CD4-positive, alpha-beta T cell treated with Interleukin-2 at 100 ng/mL for 4 hours (primary cell): ENCODE measurements around the gene POLQ.
"Not testable (repeated sequence)": the region's sequence is repeated elsewhere in the genome, so short reads cannot be mapped to it uniquely, and the experiment has no call there.

ENCODE experiments used
- DNase-seq: peaks from one replicate; pipeline ENCODE4 v3.0.0-alpha.2; 2020; ENCODE audit warnings: low spot score

Gene POLQ

GRCh38 chr3:121545574-121546455 is at the start of gene POLQ:
Gene POLQ, minus strand, starts transcription at chr3:121545988. Its CDS starts 111 bp downstream, at chr3:121545877.
- peak; percentile 91 for DNase-seq

- DNase-seq: no peak
Measured at GRCh38 chr3:121594850-121595249, 49.1 kb upstream of the POLQ start.

- DNase-seq: not testable (repeated sequence)
Measured at GRCh38 chr3:121593806-121594205, 48.0 kb upstream of the POLQ start.

- DNase-seq: no peak
Measured at GRCh38 chr3:121592856-121593702, 47.3 kb upstream of the POLQ start, which contains the start of gene FBXO40. Gene FBXO40, plus strand, starts transcription at chr3:121593379. Its CDS starts 27,197 bp downstream, at chr3:121620576.

- no peak for DNase-seq
Measured at GRCh38 chr3:121584418-121584817, 38.6 kb upstream of the POLQ start.

GRCh38 chr3:121581691-121582090 is 35.9 kb upstream of the POLQ start:
- DNase-seq: no peak

GRCh38 chr3:121574449-121574848 is 28.7 kb upstream of the POLQ start:
- DNase-seq: no peak

- DNase-seq: no peak
Measured at GRCh38 chr3:121567649-121568048, 21.9 kb upstream of the POLQ start, which contains the start of gene ARGFX. Gene ARGFX, plus strand, starts transcription at chr3:121567949. Its CDS starts 2,765 bp downstream, at chr3:121570714.

GRCh38 chr3:121566773-121567172 is 21.0 kb upstream of the POLQ start:
- DNase-seq: no peak

GRCh38 chr3:121562148-121562547 is 16.4 kb upstream of the POLQ start:
- DNase-seq: no peak

- DNase-seq: no peak
Measured at GRCh38 chr3:121557426-121557934, 11.7 kb upstream of the POLQ start.

- no peak for DNase-seq
Measured at GRCh38 chr3:121552797-121553196, 7.0 kb upstream of the POLQ start.

GRCh38 chr3:121552379-121552778 is 6.6 kb upstream of the POLQ start:
- no peak for DNase-seq

- no peak for DNase-seq
Measured at GRCh38 chr3:121545049-121545573, 677 bp downstream of the POLQ start.

GRCh38 chr3:121542924-121543323 is 2.9 kb downstream of the POLQ start:
- DNase-seq: no peak

GRCh38 chr3:121531269-121531668 is 14.5 kb downstream of the POLQ start:
- no peak for DNase-seq

- no peak for DNase-seq
Measured at GRCh38 chr3:121529308-121529707, 16.5 kb downstream of the POLQ start.

GRCh38 chr3:121520510-121520909 is 25.3 kb downstream of the POLQ start:
- DNase-seq: no peak

- DNase-seq: no peak
Measured at GRCh38 chr3:121517953-121518655, 27.7 kb downstream of the POLQ start.

GRCh38 chr3:121515862-121516261 is 29.9 kb downstream of the POLQ start:
- DNase-seq: no peak

GRCh38 chr3:121515313-121515712 is 30.5 kb downstream of the POLQ start:
- DNase-seq: no peak

GRCh38 chr3:121514496-121514895 is 31.3 kb downstream of the POLQ start:
- no peak for DNase-seq
